Measurements from ENCODE around the gene ATP13A2. TPM values are rescaled to one million over a fixed set of nuclear protein-coding genes. Genes with fewer than 3 reads are reported as not detected.

The ATP13A2 gene
- total and polyA plus RNA-seq, 2 experiments from 2014 or later: 29.6 to 32.4 TPM

DNA sequence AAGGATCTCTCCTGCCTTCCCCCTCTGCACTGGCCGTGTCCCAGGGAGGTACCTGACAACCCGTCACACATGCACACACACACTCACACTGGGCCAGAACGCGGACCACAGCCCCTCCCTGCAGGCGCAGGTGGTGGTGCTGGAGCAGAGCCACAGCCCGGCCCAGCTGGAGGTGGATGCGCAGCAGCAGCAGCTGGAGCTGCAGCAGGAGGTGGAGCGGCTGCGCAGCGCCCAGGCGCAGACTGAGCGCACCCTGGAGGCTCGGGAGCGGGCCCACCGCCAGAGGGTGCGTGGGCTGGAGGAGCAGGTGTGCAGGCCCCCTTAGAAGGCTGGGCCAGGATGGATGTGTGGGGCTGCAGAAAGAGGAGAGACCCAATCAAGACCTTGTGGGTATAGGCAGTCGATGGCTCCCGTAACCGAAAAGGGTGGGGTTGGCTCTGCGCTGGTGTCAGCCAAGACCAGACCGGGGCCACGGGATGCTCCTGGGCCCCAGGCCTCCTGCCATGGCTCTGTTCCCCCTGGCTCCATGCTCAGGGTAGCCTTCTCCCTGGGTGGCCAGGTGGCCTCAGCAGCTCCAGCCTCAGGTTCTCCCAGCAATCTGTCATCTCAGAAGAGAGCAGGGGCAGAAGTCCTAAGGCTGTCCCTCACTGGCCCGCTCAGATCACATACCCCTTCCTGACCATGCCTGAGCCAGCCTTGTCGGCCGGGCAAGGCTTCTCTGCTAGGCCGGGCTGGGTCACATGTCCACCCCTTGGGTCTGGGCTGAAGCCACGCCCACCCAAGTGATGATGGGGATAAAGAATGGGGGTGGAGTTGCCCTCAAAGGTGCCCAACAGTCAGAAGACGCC is 40.2 kb downstream of the ATP13A2 start:
- Histone ChIP-seq H3K79me2 (ENCODE audit: insufficient read depth) (peaks cover 13% of the 10 kb centered on the region), H3K4me3 (no peak overlapping the region), H3F3A (ENCODE audit: insufficient read depth) (no peaks in the 10 kb centered on the region), H2AFZ (no peak overlapping the region), H3K9me3 (ENCODE audit: low read depth) (no peaks in the 10 kb centered on the region), H3K4me2 (ENCODE audit: unreplicated experiment) (no peak overlapping the region), H3K36me3 (ENCODE audit: low read depth) (no peaks in the 10 kb centered on the region), H3K9me2 (ENCODE audit: insufficient read depth) (no peaks in the 10 kb centered on the region), H3K4me1 (ENCODE audit: insufficient read depth) (no peaks in the 10 kb centered on the region), H3K9ac (no peak overlapping the region), H4K20me1 (ENCODE audit: insufficient read depth) (no peaks in the 10 kb centered on the region), H3K27ac (no peak overlapping the region), H3K27me3 (replicated peaks; ENCODE audit: insufficient read depth) (no peaks in the 10 kb centered on the region)
- 70 to 73% methylated on average over 28 of the region's 28 CpGs for WGBS, 2 experiments (ENCODE audit: low coverage in 1 of 2, low lambda C conversion rate in 2 of 2, missing lambda C conversion rate in 2 of 2)
- no peak for TF ChIP-seq EZH2 (IDR thresholded peaks at IDR 0.05; ENCODE audit: insufficient read depth, poor library complexity, severe bottlenecking)
- TF ChIP-seq EZH2phosphoT487 (IDR thresholded peaks at IDR 0.05; ENCODE audit: insufficient read depth, low read depth): no peak
- in situ Hi-C loops (cut with MboI): no loop called here
- DNase-seq: peak; percentile 75

- no peaks in the 10 kb centered on the region for H3F3A ChIP-seq (ENCODE audit: insufficient read depth)
- no peaks in the 10 kb centered on the region for H4K20me1 ChIP-seq (ENCODE audit: insufficient read depth)
- no peaks in the 10 kb centered on the region for H3K9me3 ChIP-seq (ENCODE audit: low read depth)
- H3K9ac ChIP-seq: no peak overlapping the region
- 0 out of 2 replicates have a peak, but pooled peaks cover under 1% of the 10 kb centered on the region for H3K79me2 ChIP-seq (ENCODE audit: insufficient read depth)
- TF ChIP-seq EZH2phosphoT487 (IDR thresholded peaks at IDR 0.05; ENCODE audit: insufficient read depth, low read depth) (no peak), EZH2 (IDR thresholded peaks at IDR 0.05; ENCODE audit: insufficient read depth, poor library complexity, severe bottlenecking) (no peak)
- no peaks in the 10 kb centered on the region for H3K9me2 ChIP-seq (ENCODE audit: insufficient read depth)
- DNase-seq: no peak
- no peak overlapping the region for H3K4me2 ChIP-seq (ENCODE audit: unreplicated experiment)
- no peak overlapping the region for H2AFZ ChIP-seq
- no peak overlapping the region for H3K27ac ChIP-seq
- in situ Hi-C loops (cut with MboI): no loop called here
- WGBS, 2 experiments (ENCODE audit: low coverage in 1 of 2, low lambda C conversion rate in 2 of 2, missing lambda C conversion rate in 2 of 2): 97 to 98% methylated on average over 26 to 28 of the region's 28 CpGs
- no peak overlapping the region for H3K4me3 ChIP-seq
- H3K36me3 ChIP-seq (ENCODE audit: low read depth): no peaks in the 10 kb centered on the region; the same call in 1 of the 2 replicates
- no peaks in the 10 kb centered on the region for H3K4me1 ChIP-seq (ENCODE audit: insufficient read depth)
- no peaks in the 10 kb centered on the region for H3K27me3 ChIP-seq (replicated peaks; ENCODE audit: insufficient read depth)
These were observed 41.4 kb downstream of the ATP13A2 start for GRCh38 chr1:16970132-16970910.

- no peaks in the 10 kb centered on the region for H3F3A ChIP-seq (ENCODE audit: insufficient read depth)
- in situ Hi-C loops (cut with MboI): no loop called here
- no peak for TF ChIP-seq EZH2 (IDR thresholded peaks at IDR 0.05; ENCODE audit: insufficient read depth, poor library complexity, severe bottlenecking)
- no peak for TF ChIP-seq EZH2phosphoT487 (IDR thresholded peaks at IDR 0.05; ENCODE audit: insufficient read depth, low read depth)
- no peak overlapping the region for H3K9ac ChIP-seq
- H3K27me3 ChIP-seq (replicated peaks; ENCODE audit: insufficient read depth): no peaks in the 10 kb centered on the region
- H3K36me3 ChIP-seq (ENCODE audit: low read depth): no peaks in the 10 kb centered on the region; the same call in 1 of the 2 replicates
- H3K9me3 ChIP-seq (ENCODE audit: low read depth): no peaks in the 10 kb centered on the region
- no peaks in the 10 kb centered on the region for H3K4me1 ChIP-seq (ENCODE audit: insufficient read depth)
- no peaks in the 10 kb centered on the region for H3K9me2 ChIP-seq (ENCODE audit: insufficient read depth)
- H2AFZ ChIP-seq: no peak overlapping the region
- no peak overlapping the region for H3K4me2 ChIP-seq (ENCODE audit: unreplicated experiment)
- DNase-seq: no peak
- no peak overlapping the region for H3K27ac ChIP-seq
- H4K20me1 ChIP-seq (ENCODE audit: insufficient read depth): no peaks in the 10 kb centered on the region
- H3K79me2 ChIP-seq (ENCODE audit: insufficient read depth): no peaks in the 10 kb centered on the region
- 93 to 97% methylated on average over 12 of the region's 12 CpGs for WGBS, 2 experiments (ENCODE audit: low coverage in 1 of 2, low lambda C conversion rate in 2 of 2, missing lambda C conversion rate in 2 of 2)
- no peak overlapping the region for H3K4me3 ChIP-seq
These were observed 42.1 kb downstream of the ATP13A2 start for GRCh38 chr1:16969651-16970050.

- no peaks in the 10 kb centered on the region for H3K9me3 ChIP-seq (ENCODE audit: low read depth)
- no peak overlapping the region for H3K4me2 ChIP-seq (ENCODE audit: unreplicated experiment)
- no peak overlapping the region for H3K27ac ChIP-seq
- in situ Hi-C loops (cut with MboI): no loop called here
- H3K4me3 ChIP-seq: no peak overlapping the region
- DNase-seq: no peak
- H3K9ac ChIP-seq: no peak overlapping the region
- H3K27me3 ChIP-seq (replicated peaks; ENCODE audit: insufficient read depth): no peaks in the 10 kb centered on the region
- WGBS, 2 experiments (ENCODE audit: low coverage in 1 of 2, low lambda C conversion rate in 2 of 2, missing lambda C conversion rate in 2 of 2): 84 to 87% methylated on average over 14 of the region's 14 CpGs
- H3K79me2 ChIP-seq (ENCODE audit: insufficient read depth): no peaks in the 10 kb centered on the region
- no peak overlapping the region for H2AFZ ChIP-seq
- no peaks in the 10 kb centered on the region for H3K4me1 ChIP-seq (ENCODE audit: insufficient read depth)
- H4K20me1 ChIP-seq (ENCODE audit: insufficient read depth): no peaks in the 10 kb centered on the region
- no peaks in the 10 kb centered on the region; the same call in 1 of the 2 replicates for H3K36me3 ChIP-seq (ENCODE audit: low read depth)
- H3K9me2 ChIP-seq (ENCODE audit: insufficient read depth): no peaks in the 10 kb centered on the region
- H3F3A ChIP-seq (ENCODE audit: insufficient read depth): no peaks in the 10 kb centered on the region
- no peak for TF ChIP-seq EZH2 (IDR thresholded peaks at IDR 0.05; ENCODE audit: insufficient read depth, poor library complexity, severe bottlenecking)
- TF ChIP-seq EZH2phosphoT487 (IDR thresholded peaks at IDR 0.05; ENCODE audit: insufficient read depth, low read depth): no peak
These were observed 42.6 kb downstream of the ATP13A2 start for GRCh38 chr1:16969057-16969611.
